ENCODE data around the gene DLG2.

DNA sequence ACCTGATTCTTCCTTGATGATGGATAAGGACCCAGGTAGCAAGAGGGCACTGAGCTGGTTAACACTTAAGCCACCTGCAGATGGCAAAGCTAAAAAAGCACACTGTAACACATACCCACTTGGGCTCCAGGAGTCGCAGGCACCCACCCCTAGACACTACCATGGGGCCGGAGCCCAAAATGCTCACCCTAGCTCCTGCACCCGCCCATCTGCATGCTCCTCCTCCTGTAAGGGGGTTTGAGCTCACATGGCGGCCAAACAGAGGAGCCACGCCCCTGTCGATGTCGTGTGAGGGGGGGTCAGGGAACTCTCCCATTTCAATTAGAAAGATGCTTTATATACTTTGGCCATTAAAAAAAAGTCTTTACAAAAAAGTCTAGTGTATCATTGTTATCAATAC, 370.7 kb downstream of the DLG2 start:
- TF ChIP-seq POLR2AphosphoS5 (IDR thresholded peaks at IDR 0.05; ENCODE audit: low read depth, low read length), result no peak
- no peak for TF ChIP-seq POLR2A (IDR thresholded peaks at IDR 0.05; ENCODE audit: low read depth, low read length)

Data from GM12891 (cell line).